T47D (cell line): ENCODE data around the gene SNX24.
A peak's percentile ranks its signal among the peaks of the same experiment; 100 is the strongest.
"Not testable (repeated sequence)": the region's sequence is repeated elsewhere in the genome, so short reads cannot be mapped to it uniquely, and the experiment has no call there.

Experiments used
- DNase-seq, 2 experiments: peaks; one replicate each; pipeline versions ENCODE4 v3.0.0 to v3.0.0-alpha.2; 2011 to 2012; ENCODE audit warnings: low read depth in 1 of 2, low spot score in 1 of 2
- JUND ChIP-seq: IDR thresholded peaks from 2 replicates; pipeline ENCODE4 v1.6.1; 2012; ENCODE audit warnings: low read depth
- in situ Hi-C: cut with HindIII; loops from 2 replicates; pipeline ENCODE4 v1.10.0; 2016; ENCODE audit warnings: low sequenced_read_pairs, low pct_unique_long_range_greater_than_20kb

Gene SNX24

DNA sequence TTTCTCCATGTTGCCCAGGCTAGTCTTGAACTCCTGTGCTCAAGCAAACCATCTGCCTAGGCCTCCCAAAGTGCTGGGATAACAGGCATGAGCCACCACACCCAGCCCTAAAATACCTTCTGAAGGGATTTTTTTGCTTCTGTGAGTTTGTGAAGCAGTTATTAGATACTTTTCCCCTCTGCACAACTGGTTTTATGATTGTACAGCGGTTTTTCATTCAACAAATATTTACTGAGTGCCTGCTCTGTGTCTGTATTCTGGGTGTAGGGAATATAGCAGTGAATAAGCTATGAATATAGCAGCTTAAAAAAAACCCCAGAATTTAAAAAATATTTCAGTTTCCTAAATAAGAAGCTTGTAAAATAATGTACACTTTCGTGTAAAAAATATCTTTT is 2.3 kb downstream of the SNX24 start:
- in situ Hi-C loops: no loop called here
- no peak for TF ChIP-seq JUND
- no peak for DNase-seq

DNA sequence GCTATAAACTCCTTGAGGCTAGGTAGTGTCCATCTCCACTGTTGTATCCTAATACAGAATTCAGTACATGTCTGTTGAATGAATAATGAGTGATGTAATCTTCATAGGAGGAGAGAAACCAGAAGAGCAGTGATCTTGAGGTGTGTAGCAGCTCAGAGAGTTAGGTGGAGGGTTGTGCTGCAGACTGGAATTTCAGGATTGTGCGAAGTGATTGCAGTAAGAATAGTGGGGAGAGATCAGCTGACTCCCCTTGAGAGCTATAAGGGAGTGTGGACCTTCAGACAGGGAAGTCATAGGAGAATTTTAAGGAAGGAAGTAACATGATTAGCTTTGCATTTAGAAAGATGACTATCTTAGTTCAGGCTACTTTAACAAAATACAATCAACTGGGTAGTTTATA is 4.4 kb downstream of the SNX24 start:
- TF ChIP-seq JUND: 0 out of 2 replicates have a peak, but pooled peaks have one; percentile 10
- DNase-seq: peak in 1 of 2 experiments; percentile 82
- in situ Hi-C loops: no loop called here

DNA sequence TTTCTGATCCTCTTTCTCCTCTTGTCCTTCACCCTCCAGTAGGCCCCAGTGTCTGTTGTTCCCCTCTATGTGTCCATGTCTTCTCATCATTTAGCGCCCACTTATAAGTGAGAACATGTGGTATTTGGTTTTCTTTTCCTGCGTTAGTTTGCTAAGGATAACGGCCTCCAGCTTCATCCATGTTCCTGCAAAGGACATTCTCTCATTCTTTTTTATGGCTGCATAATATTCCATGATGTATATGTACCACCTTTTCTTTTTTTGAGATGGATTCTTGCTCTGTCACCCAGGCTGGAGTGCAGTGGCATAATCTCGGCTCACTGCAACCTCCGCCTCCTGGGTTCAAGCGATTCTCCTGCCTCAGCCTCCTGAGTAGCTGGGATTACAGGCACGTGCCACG is 12.1 kb downstream of the SNX24 start:
- DNase-seq, in situ Hi-C loops: not testable (repeated sequence)

DNA sequence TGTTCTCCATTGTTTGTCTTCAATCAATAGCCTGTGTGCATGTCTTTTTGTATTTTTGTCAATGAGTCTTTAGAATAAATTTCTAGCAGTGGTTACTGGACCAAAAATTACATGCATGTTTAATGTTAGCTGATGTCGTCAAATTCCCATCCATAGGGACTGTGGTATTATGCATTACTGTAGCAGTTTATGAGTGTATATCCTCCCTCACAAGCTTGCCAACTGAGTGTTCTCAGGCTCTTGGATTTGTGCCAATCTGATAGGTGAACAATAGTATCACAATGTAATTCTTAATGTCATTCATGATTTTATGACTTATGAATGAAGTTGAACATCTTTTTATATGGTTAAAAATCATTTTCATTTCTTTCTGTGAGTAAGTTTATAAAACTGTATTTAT is 13.0 kb downstream of the SNX24 start:
- DNase-seq: peak in 1 of 2 experiments; percentile 70
- TF ChIP-seq JUND: no peak
- in situ Hi-C loops: no loop called here

DNA sequence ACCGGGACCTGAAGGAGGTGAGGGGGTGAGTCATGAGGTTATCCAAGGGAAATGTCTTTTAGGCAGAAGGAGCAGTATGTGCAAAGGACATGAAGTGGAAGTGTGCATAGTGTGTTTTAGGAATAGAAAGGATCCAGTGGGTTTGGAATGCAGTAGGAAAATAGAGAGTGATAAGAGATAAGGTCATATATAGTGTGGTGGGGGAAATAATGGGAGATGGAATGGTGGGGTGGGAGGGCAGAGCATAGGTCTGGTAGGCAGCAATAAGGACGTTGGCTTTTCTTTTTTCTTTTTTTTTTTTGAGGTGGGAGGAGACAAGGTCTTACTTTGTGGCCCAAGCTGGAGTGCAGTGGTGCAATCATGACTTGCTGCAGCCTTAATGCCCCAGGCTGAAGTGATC is 17.8 kb downstream of the SNX24 start:
- in situ Hi-C loops: no loop called here
- DNase-seq: no peak
- no peak for TF ChIP-seq JUND

DNA sequence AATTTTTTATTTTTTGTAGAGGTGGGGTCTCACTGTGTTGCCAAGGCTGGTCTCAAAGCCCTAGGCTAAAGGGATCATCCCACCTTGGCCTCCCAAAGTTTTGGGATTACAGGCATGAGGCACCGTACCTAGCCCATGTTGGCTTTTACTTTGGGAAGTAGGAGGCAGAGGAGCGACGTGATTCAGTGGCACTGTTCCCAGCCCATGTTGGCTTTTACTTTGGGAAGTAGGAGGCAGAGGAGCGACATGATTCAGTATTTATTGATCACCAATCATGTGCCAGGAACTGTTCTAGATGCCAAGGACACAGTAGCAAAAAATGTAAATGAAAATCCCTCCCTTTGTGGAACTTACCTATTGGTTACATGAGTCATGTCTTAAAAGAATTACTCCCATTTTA is 18.3 kb downstream of the SNX24 start:
- no peak for TF ChIP-seq JUND
- no peak for DNase-seq
- in situ Hi-C loops: no loop called here

DNA sequence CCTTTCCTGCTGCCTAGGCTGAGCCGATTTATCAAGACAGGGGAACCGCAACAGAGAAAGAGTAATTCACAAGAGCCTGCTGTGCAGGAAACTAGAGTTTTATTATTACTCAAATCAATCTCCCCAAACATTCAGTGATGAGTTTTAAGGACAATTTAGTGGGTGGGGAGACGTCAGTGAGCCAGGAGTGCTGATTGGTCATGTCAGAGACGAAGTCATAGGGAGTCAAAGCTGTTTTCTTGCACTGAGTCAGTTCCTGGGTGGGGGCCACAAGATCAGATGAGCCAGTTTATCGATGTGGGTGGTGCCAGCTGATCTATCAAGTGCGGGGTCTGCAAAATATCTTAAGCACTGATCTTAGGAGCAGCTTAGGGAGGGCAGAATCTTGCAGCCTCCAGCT is 19.0 kb downstream of the SNX24 start:
- in situ Hi-C loops: no loop called here
- no peak for TF ChIP-seq JUND
- no peak for DNase-seq

DNA sequence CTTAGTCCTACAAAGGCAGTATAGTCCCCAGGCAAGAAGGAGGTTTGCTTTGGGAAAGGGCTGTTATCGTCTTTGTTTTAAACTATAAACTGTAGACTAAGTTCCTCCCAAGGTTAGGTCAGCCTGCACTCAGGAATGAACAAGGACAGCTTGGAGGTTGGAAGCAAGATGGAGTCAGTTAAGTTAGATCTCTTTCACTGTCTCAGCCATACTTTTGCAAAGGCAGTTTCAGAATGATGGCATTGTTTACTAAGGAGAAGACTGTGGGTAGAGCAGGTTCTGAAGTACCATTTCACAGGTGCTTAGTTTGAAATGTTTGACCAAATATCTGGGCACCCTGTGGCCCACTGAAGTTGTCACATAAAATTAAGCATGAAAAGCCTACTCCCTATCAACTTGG is 19.4 kb downstream of the SNX24 start:
- DNase-seq: no peak
- TF ChIP-seq JUND: no peak
- in situ Hi-C loops: no loop called here

DNA sequence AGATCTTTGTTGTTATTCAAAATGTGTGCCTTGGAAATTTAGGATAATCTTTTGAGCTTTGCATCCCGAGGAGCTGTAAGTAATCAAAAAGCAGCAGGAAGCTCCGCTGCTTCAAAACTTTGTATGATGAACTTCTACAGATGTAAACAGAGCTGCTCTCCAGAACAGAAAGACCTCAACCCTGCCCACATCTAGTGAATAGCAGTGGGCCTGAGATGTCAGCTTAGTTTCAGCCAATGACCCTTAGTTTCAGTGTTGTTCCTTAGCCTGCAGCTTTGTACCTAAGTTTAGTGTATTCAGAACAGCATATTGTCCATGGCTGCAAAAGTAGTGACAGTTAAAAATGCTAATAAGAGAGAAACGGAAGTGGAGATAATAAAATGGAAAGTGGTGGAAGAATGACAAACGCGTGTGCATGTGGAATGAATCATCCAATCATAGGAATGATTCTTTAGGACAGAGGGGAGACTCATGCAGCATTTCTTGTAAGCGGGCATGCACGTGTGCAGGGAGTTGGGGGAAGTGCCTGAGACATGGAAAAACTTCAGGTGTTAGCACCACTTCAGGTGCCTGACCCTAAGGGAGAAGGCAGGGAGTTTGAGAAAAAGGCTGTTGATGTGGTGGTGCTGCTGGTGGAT is 24.9 kb downstream of the SNX24 start:
- DNase-seq: no peak
- TF ChIP-seq JUND: no peak
- in situ Hi-C loops: no loop called here

DNA sequence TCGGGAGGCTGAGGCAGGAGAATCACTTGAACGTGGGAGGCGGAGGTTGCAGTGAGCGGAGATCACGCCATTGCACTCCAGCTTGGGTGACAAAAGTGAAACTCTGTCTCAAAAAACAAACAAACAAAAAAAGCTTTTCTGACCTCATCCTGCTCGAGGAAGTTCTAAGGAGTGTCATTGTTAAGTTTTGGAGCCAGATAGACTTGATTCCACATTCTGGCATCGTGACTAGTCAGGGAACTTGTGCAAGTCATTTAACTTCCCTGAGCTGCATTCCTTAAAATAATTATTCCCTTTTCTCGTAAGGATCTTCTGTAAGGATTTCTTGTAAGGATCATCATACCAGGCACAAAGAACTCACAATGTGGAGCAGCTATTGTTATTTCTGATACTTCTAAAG is 26.2 kb downstream of the SNX24 start:
- peak in 1 of 2 experiments; percentile 31 for DNase-seq
- no peak for TF ChIP-seq JUND
- in situ Hi-C loops: no loop called here

DNA sequence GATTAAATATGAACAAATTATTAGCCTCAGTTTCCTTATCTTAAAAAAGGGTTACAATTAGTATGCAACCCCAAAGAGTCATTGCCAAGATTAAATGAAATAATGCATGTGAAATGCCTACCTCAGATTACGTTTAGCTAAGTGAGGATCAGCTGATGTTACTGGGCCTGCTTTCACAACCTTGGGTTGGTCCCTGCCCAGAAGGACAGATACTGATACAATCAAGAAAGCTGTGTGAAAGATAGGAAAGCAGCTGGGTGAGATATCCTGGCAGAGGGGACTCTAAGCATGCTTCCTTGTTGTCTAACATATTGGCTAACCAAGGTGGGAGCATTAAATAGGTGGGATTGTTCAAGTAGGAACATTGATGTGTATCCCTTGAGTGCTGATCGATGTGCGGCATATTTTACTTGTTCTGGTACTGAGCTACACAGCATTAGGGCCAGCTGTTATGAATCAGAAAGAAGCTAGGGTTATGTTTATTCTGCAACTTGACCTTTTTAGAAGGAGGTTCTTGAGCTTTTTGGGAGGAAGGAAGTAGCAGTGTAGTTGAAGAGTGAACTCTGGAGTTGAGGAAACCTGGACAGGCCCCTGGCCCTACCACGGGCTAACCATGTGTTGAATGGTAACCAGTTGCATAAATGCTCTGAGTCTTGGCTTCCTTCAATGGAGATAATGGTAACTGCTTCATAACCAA is 28.9 kb downstream of the SNX24 start:
- in situ Hi-C loops: no loop called here
- DNase-seq: no peak
- no peak for TF ChIP-seq JUND

DNA sequence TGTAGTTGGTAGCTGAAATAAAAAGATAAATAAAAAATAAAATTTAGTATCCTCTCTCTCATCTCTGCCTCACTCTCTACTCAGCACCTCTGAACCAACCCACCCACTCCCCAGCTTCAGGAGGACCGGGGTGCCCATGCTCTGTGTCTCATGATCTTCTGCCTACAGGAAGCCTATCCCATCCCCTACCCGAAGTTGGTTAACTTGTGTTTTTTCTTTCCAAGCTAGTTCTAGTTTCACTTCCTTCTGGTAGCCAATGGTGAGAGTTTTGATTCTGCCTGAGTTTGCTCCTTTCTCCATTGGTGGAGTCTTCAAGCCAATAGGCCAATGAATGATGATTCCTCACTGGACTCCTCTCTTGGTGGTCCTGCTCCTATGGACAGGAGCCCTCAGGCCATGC is 32.1 kb downstream of the SNX24 start:
- no peak for TF ChIP-seq JUND
- in situ Hi-C loops: no loop called here
- no peak for DNase-seq

DNA sequence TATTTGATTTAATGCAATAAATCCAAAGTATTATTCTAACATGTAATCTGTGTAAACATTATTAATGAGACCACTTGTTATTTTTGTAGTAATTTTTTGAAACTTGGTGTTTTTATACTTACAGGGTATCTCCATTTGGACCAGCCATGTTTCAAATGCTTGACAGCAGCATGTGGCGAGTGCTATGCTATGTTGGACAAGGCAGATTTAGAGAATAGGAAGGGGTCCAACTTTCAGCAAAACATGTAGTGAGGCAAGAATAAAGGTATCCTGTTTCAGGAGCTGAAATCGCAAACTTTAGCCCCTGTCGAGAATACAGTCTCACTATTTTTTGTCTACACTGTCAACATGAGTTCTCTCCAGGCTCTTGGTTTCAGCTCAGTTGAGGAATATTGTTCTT is 33.7 kb downstream of the SNX24 start:
- TF ChIP-seq JUND: no peak
- in situ Hi-C loops: no loop called here
- DNase-seq: no peak
